Stimulated activated effector memory CD8-positive, alpha-beta T cell treated with anti-CD3 and anti-CD28 coated beads, Interleukin-12 subunit alpha, Interleukin-12 subunit beta, amount 100 ng/mL, for 72 hours (primary cell): ENCODE measurements around the gene DAPK1.

Source experiments
- ATAC-seq: fragments of 150-1000 bp; cut with Tn5 transposase; 2 replicates; pipeline ENCODE4 v1.10.0; 2021
- DNase-seq, 2 donors: peaks; one replicate each; pipeline ENCODE4 v3.0.0; 2021 to 2022; ENCODE audit warnings: low spot score in 2 of 2
- H3K27ac Mint-ChIP-seq: one replicate; pipeline ENCODE4 v1.8.0; 2022; ENCODE audit warnings: mild to moderate bottlenecking, mixed read lengths
- H3K36me3 Mint-ChIP-seq: one replicate; pipeline ENCODE4 v1.8.0; 2022; ENCODE audit warnings: mild to moderate bottlenecking, mixed read lengths
- H3K4me1 Mint-ChIP-seq: one replicate; pipeline ENCODE4 v1.8.0; 2022; ENCODE audit warnings: mixed read lengths
- H3K4me3 Mint-ChIP-seq: one replicate; pipeline ENCODE4 v1.8.0; 2022; ENCODE audit warnings: mild to moderate bottlenecking, mixed read lengths
- H3K9me3 Mint-ChIP-seq: one replicate; pipeline ENCODE4 v1.8.0; 2022; ENCODE audit warnings: mixed read lengths

Gene DAPK1

GRCh38 chr9:87609002-87609401 lies 111.3 kb downstream of the DAPK1 start:
- no peak for ATAC-seq
- Mint-ChIP-seq H3K4me1 (no peaks in the 10 kb centered on the region), H3K4me3 (no peak overlapping the region), H3K9me3 (no peaks in the 10 kb centered on the region), H3K27ac (no peak overlapping the region), H3K36me3 (no peaks in the 10 kb centered on the region)
- DNase-seq = no peak

GRCh38 chr9:87609486-87609885 lies 111.8 kb downstream of the DAPK1 start:
- Mint-ChIP-seq H3K9me3 (no peaks in the 10 kb centered on the region), H3K4me1 (no peaks in the 10 kb centered on the region), H3K4me3 (no peak overlapping the region), H3K36me3 (no peaks in the 10 kb centered on the region), H3K27ac (no peak overlapping the region)
- no peak for DNase-seq
- no peak for ATAC-seq

DNA sequence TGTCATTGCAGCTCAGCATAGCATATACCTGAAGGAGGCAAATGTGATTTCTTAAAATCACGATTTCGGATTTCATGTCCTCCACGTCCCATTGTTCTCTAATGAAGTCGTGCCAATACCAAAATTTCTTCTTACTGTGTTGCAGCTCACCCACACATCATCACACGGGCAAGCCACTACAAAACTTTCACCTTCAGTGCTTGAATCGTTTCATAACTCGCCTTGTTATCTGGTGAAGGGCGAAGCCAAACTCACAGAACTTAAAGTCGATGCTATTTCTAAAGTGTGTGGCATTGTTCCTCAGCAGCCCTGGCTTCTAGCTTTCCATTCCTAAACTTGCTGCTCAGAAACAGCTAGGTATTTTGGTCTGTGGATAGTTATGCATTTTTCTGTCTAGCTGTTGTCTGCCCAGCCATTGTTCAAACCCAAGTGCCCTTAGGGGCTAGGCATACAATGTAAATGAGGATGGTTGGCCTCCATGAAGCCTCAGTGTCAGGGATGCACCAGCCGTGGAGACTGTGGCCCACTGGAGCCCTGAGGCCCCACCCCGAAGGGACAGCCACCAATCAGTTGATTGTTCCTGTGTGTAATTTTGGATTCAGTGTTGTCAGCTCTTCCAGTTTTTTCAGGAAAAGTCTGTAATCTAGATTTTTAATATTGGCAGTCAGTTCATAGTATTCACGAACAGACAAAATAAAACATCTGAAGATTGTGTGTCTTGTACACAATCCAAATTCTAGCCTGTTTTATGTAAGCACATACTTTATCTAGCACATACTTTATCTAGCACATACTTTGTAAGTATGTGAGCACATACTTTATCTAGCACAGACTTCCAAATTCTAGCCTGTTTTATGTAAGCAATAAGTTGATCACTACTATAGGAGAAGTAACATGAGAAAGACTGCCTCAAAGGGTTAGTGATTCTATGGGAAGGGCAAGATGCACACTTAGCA lies 112.8 kb downstream of the DAPK1 start:
- no peak for ATAC-seq

DNA sequence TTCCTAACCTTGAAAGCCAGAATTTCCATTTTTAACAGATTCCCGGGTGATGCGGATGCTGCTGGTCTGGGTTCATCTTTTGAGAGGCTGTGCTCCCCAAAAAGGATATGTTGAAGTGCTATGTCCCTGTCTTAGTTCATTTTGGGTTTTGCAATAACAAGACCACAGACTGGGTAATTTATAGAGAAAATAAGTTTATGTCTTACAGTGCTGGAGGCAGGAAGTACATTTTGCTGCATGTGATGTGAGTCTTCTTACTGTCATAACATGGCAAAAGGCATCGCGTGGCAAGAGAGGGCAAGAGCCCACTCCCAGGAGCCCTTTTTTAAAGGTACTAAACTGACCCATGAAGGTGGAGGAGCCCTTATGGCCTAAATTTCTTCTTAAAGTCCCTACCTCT lies 114.1 kb downstream of the DAPK1 start:
- no peaks in the 10 kb centered on the region for H3K36me3 Mint-ChIP-seq
- no peaks in the 10 kb centered on the region for H3K4me1 Mint-ChIP-seq
- no peak overlapping the region for H3K4me3 Mint-ChIP-seq
- no peak overlapping the region for H3K27ac Mint-ChIP-seq
- peaks cover 3% of the 10 kb centered on the region for H3K9me3 Mint-ChIP-seq
- DNase-seq = no peak
- ATAC-seq = no peak

More for the DNA sequence above, 112.8 kb downstream of the DAPK1 start:
- H3K4me1 Mint-ChIP-seq = no peaks in the 10 kb centered on the region
- no peak for DNase-seq
- H3K36me3 Mint-ChIP-seq = no peaks in the 10 kb centered on the region
- H3K4me3 Mint-ChIP-seq = no peak overlapping the region
- peaks cover 3% of the 10 kb centered on the region for H3K9me3 Mint-ChIP-seq
- no peak overlapping the region for H3K27ac Mint-ChIP-seq

GRCh38 chr9:87612536-87612935 lies 114.9 kb downstream of the DAPK1 start:
- Mint-ChIP-seq H3K27ac (no peak overlapping the region), H3K9me3 (peaks cover 3% of the 10 kb centered on the region)

GRCh38 chr9:87613265-87614111 lies 115.8 kb downstream of the DAPK1 start:
- DNase-seq (no peak), ATAC-seq (no peak)
- Mint-ChIP-seq H3K36me3 (no peaks in the 10 kb centered on the region), H3K4me1 (no peaks in the 10 kb centered on the region), H3K4me3 (no peak overlapping the region), H3K27ac (no peak overlapping the region), H3K9me3 (peaks cover 3% of the 10 kb centered on the region)

More at GRCh38 chr9:87612536-87612935, 114.9 kb downstream of the DAPK1 start:
- H3K36me3 Mint-ChIP-seq = no peaks in the 10 kb centered on the region
- no peak overlapping the region for H3K4me3 Mint-ChIP-seq
- no peak for ATAC-seq
- no peak for DNase-seq
- no peaks in the 10 kb centered on the region for H3K4me1 Mint-ChIP-seq

DNA sequence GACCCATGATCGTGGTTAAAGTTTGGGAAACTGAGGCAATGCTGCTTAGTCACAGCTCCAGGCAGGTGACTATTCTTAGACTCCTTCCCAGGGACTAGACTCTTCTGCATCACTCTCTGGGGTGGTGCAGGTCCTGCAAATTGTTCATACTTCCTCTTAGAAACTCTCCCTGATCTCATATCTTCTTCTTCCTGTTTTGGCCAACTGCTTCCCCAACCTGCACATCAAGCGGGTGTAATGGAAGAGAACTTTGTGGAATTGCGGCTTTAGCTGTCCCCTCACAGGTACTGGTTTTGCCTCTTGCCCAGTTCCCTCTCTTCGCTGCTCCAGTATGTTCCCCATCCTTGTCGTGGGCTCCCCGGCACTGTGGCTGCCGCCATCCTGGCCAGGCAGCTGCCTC lies 116.7 kb downstream of the DAPK1 start:
- DNase-seq (no peak), ATAC-seq (no peak)
- Mint-ChIP-seq H3K9me3 (peaks cover 3% of the 10 kb centered on the region), H3K36me3 (no peaks in the 10 kb centered on the region), H3K27ac (no peak overlapping the region), H3K4me1 (no peaks in the 10 kb centered on the region), H3K4me3 (no peak overlapping the region)

DNA sequence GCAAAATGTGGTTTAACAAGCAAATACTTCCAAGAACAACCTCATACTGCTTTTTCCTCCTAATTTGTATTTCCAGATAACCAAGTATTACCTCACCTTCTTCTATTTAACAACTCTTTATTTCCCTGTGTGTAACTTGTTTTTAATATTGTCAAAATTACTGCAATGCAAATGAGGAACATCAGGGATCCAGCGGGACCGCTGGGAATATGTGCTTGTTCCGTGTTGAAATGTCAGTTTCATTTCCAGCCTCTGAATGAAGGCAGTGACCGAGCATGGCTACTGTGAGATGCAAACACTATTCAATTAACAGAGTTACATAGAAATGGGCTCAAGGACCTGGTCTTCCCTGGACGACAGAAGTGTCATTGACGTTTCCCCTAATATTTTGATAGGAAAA lies 117.5 kb downstream of the DAPK1 start:
- no peak overlapping the region for H3K27ac Mint-ChIP-seq

DNA sequence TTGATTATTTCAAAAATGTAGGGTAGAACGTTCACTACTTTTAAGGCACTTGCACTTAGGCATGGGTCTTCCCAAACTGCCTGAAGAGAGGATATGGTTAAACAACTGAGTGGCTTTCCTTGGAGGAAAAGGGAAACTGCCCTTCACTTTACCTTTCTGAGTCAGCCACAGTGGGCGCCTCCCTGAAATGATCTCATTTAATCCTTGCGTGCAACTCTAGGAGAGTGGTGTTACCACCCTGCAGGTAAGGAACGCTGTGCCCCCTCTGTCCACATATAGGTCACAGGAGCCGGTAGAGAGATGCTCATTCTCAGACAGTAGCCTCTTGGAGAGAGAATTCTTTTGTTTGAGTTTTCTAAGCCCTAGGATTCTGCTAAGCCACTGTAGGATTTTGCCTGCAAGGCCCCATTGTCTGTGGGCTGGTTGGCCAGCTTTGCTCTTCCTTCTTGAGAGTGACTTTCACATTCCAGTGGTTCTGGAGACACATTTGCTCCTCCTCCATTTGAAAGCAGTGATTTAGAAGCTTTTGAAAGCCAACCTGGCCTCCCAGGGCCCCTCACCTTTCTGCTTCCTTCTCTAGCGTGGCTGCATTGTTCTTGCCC lies 118.0 kb downstream of the DAPK1 start:
- Mint-ChIP-seq H3K9me3 (peaks cover 3% of the 10 kb centered on the region), H3K4me3 (no peak overlapping the region), H3K4me1 (no peaks in the 10 kb centered on the region), H3K27ac (no peak overlapping the region), H3K36me3 (no peaks in the 10 kb centered on the region)
- DNase-seq (no peak), ATAC-seq (no peak)

More for the DNA sequence above, 117.5 kb downstream of the DAPK1 start:
- ATAC-seq = no peak
- no peaks in the 10 kb centered on the region for H3K4me1 Mint-ChIP-seq
- no peaks in the 10 kb centered on the region for H3K36me3 Mint-ChIP-seq
- DNase-seq = no peak
- no peak overlapping the region for H3K4me3 Mint-ChIP-seq
- H3K9me3 Mint-ChIP-seq = peaks cover 3% of the 10 kb centered on the region

GRCh38 chr9:87618226-87618625 lies 120.6 kb downstream of the DAPK1 start:
- Mint-ChIP-seq H3K4me3 (no peak overlapping the region), H3K27ac (no peak overlapping the region), H3K36me3 (no peaks in the 10 kb centered on the region), H3K4me1 (no peaks in the 10 kb centered on the region), H3K9me3 (peaks cover 3% of the 10 kb centered on the region)
- no peak for DNase-seq
- no peak for ATAC-seq

GRCh38 chr9:87618931-87619330 lies 121.3 kb downstream of the DAPK1 start:
- no peak for DNase-seq
- Mint-ChIP-seq H3K36me3 (no peaks in the 10 kb centered on the region), H3K9me3 (peaks cover 3% of the 10 kb centered on the region), H3K4me3 (no peak overlapping the region), H3K27ac (no peak overlapping the region), H3K4me1 (no peaks in the 10 kb centered on the region)
- ATAC-seq = no peak

GRCh38 chr9:87619346-87619745 lies 121.7 kb downstream of the DAPK1 start:
- ATAC-seq (no peak), DNase-seq (no peak)
- H3K27ac Mint-ChIP-seq = no peak overlapping the region
- peaks cover 3% of the 10 kb centered on the region for H3K9me3 Mint-ChIP-seq
- H3K36me3 Mint-ChIP-seq = no peaks in the 10 kb centered on the region
- H3K4me1 Mint-ChIP-seq = no peaks in the 10 kb centered on the region
- H3K4me3 Mint-ChIP-seq = no peak overlapping the region

DNA sequence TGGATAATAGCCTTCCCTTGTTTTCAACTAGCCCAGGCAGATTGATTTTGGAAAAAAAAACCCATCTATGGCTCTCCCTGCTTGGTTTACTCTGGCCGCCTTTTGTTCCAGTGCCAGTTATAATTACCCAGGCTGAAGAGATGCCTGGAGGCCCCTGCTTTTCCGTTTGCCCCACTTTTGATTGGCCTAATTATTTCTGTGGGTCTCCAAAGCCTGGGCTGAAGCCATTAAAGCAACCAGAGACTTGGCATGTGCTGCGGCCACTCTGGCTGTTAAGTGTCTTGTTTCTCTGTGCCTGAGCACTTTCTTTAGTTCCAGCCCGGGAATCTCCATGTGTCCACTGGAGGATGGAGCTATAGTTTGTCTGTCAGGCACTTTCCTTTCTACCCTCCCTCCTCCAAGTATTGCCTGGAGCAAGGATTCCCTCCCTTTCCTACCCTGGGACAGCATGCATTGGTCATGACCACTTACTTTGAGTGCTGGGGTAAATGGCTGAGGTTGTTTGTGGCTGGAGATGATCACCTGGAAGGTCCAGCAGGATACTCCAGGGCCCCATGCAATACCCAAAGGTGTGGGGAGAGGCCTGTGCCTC lies 123.2 kb downstream of the DAPK1 start:
- ATAC-seq (no peak), DNase-seq (no peak)
- Mint-ChIP-seq H3K27ac (no peak overlapping the region), H3K36me3 (no peaks in the 10 kb centered on the region), H3K4me1 (no peaks in the 10 kb centered on the region), H3K4me3 (no peak overlapping the region), H3K9me3 (no peaks in the 10 kb centered on the region)

DNA sequence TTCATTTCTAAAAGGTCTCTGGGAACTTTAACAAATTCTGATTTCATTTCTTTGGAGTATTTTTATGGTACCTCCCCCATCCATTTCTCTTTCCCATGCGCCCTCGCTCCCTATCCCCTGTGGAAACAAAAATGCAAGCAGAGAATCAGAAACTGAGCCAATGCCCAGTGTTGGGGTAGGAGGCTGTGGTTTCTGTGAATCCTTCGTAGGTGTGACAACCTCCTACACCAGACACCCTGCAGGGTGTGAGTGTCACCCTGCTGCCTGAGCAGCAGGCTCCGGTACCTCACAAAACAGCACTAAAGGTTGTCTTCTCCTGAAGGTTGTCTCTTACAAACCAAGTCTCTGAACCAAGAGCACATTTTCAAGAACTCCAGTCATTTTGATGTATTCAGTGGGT lies 124.4 kb downstream of the DAPK1 start:
- Mint-ChIP-seq H3K4me3 (no peak overlapping the region), H3K36me3 (no peaks in the 10 kb centered on the region), H3K9me3 (no peaks in the 10 kb centered on the region), H3K27ac (no peak overlapping the region), H3K4me1 (no peaks in the 10 kb centered on the region)
- no peak for DNase-seq
- no peak for ATAC-seq

GRCh38 chr9:87622923-87623322 lies 125.3 kb downstream of the DAPK1 start:
- no peaks in the 10 kb centered on the region for H3K9me3 Mint-ChIP-seq

More at GRCh38 chr9:87622923-87623322, 125.3 kb downstream of the DAPK1 start:
- ATAC-seq (no peak), DNase-seq (no peak)
- Mint-ChIP-seq H3K4me3 (no peak overlapping the region), H3K36me3 (no peaks in the 10 kb centered on the region), H3K27ac (no peak overlapping the region), H3K4me1 (no peaks in the 10 kb centered on the region)
